Regular cardiac myocyte (primary cell): Measurements from ENCODE around the gene OR52L1. TPM values are rescaled to one million over a fixed set of nuclear protein-coding genes. Genes with fewer than 3 reads are reported as not detected.

Experiments
- total RNA-seq: library from RNA; depleted of rRNA; stranded (reverse); fragments of >200 nt; gene quantifications from 2 replicates; pipeline ENCODE4 v1.2.3, GENCODE V29; 2014

OR52L1 gene
- total RNA-seq: not detected in 2 replicates

GRCh38 chr11:5986885-5987284, at the start of gene OR52L1:
Gene OR52L1, minus strand, starts transcription at chr11:5986985. Its CDS starts 55 bp downstream, at chr11:5986930.

GRCh38 chr11:6030708-6031405, 44.1 kb upstream of the OR52L1 start, which contains the start of gene OR56A1:
Gene OR56A1, minus strand, starts transcription at chr11:6030758. Its CDS starts 3,066 bp downstream, at chr11:6027692.

GRCh38 chr11:6006846-6007245, 20.1 kb upstream of the OR52L1 start, which contains the start of gene OR56A4:
Gene OR56A4, minus strand, starts transcription at chr11:6006946. Its CDS starts 3,954 bp downstream, at chr11:6002992.

GRCh38 chr11:5968394-5968793, 18.4 kb downstream of the OR52L1 start, which contains the start of gene OR56A5:
Gene OR56A5, minus strand, starts transcription at chr11:5968494. Its CDS starts 0 bp downstream, at chr11:5968494.

GRCh38 chr11:5941951-5942350, 44.8 kb downstream of the OR52L1 start, which contains the start of gene OR56A3:
Gene OR56A3, plus strand, starts transcription at chr11:5942251. Its CDS starts 5,096 bp downstream, at chr11:5947347.

Other genes starting within 250 kb of the OR52L1 start
- not detected in 2 replicates for gene OR52N4, start 232.7 kb downstream of the OR52L1 start, total RNA-seq
- gene OR52N5, start 203.6 kb downstream of the OR52L1 start, total RNA-seq: not detected in 2 replicates
- not detected in 2 replicates for gene OR52N1, start 195.7 kb downstream of the OR52L1 start, total RNA-seq
- gene OR52N2, start 178.1 kb downstream of the OR52L1 start, total RNA-seq: not detected in 2 replicates
- gene OR52E6, start 145.1 kb downstream of the OR52L1 start, total RNA-seq: not detected in 2 replicates
- not detected in 2 replicates for gene OR52E8, start 129.3 kb downstream of the OR52L1 start, total RNA-seq
- not detected in 2 replicates for gene OR52E4, start 106.4 kb downstream of the OR52L1 start, total RNA-seq
- gene OR52E5, start 93.8 kb downstream of the OR52L1 start, total RNA-seq: not detected in 2 replicates
- gene OR56A3, start 44.7 kb downstream of the OR52L1 start, total RNA-seq: not detected in 2 replicates
- gene OR56A5, start 18.5 kb downstream of the OR52L1 start, total RNA-seq: not detected in 2 replicates
- gene OR56A4, start 20.0 kb upstream of the OR52L1 start, total RNA-seq: not detected in 2 replicates
- gene OR56A1, start 43.8 kb upstream of the OR52L1 start, total RNA-seq: not detected in 2 replicates
- not detected in 2 replicates for gene OR56B4, start 120.7 kb upstream of the OR52L1 start, total RNA-seq
- gene OR52B2, start 183.3 kb upstream of the OR52L1 start, total RNA-seq: not detected in 2 replicates
- not detected in 2 replicates for gene OR52W1, start 212.2 kb upstream of the OR52L1 start, total RNA-seq
- gene C11orf42, start 218.6 kb upstream of the OR52L1 start, total RNA-seq: not detected in 2 replicates
- gene FHIP1B, start 247.7 kb upstream of the OR52L1 start, total RNA-seq: 7.7 and 10.1 TPM in 2 replicates